ENCODE data around the gene PRG3. TPM values are rescaled to one million over a fixed set of nuclear protein-coding genes. Genes with fewer than 3 reads are reported as not detected.

The PRG3 gene
- total RNA-seq, 4 donors from 2014 or later = not detected

GRCh38 chr11:57421805-57422204 is 40.9 kb upstream of the PRG3 start:
- H3K4me3 ChIP-seq = no peak overlapping the region
- H3K4me1 ChIP-seq = peaks cover 45% of the 10 kb centered on the region
- H3K27me3 ChIP-seq = no peaks in the 10 kb centered on the region
- TF ChIP-seq CTCF (IDR thresholded peaks at IDR 0.05) = no peak
- TF ChIP-seq POLR2A (IDR thresholded peaks at IDR 0.05) = no peak
- TF ChIP-seq POLR2AphosphoS5 (IDR thresholded peaks at IDR 0.05) = no peak
- no peak for TF ChIP-seq EP300 (IDR thresholded peaks at IDR 0.05)
- no peaks in the 10 kb centered on the region for H3K9me3 ChIP-seq
- H3K36me3 ChIP-seq = peaks cover 26% of the 10 kb centered on the region
- no peak for DNase-seq (ENCODE audit: low spot score in 2 of 2)
- H3K27ac ChIP-seq = no peak overlapping the region

- no peaks in the 10 kb centered on the region for H3K27me3 ChIP-seq
- peaks cover 43% of the 10 kb centered on the region for H3K4me1 ChIP-seq
- H3K9me3 ChIP-seq = no peaks in the 10 kb centered on the region
- no peak overlapping the region for H3K4me3 ChIP-seq
- peaks cover 34% of the 10 kb centered on the region for H3K36me3 ChIP-seq
- no peak overlapping the region for H3K27ac ChIP-seq
- TF ChIP-seq POLR2AphosphoS5 (IDR thresholded peaks at IDR 0.05) (no peak), EP300 (IDR thresholded peaks at IDR 0.05) (no peak), POLR2A (IDR thresholded peaks at IDR 0.05) (no peak), CTCF (IDR thresholded peaks at IDR 0.05) (no peak)
- DNase-seq (ENCODE audit: low spot score in 2 of 2) = no peak
- WGBS = 89% methylated on average over 3 of the region's 4 CpGs
Measured at GRCh38 chr11:57421066-57421465, 40.1 kb upstream of the PRG3 start.

DNA sequence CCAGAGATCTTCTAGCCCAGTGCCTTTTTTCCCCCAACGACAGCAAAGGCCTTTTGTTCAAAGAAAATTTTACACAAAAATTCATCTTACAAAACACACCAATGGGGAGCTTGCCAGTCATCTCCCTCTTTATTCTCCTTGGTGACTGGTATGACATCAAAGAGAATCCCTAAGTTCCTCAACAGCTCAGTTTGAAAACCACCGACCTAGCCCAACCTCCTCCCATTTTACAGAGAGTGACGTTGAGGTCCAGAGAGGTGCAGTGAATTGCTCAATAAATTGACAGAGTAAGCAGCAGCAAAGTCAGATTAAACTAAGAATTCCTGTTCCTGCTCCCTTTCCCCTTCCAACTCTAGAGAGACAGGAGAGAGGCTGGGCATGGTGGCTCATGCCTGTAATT is 38.2 kb upstream of the PRG3 start:
- no peak for TF ChIP-seq POLR2AphosphoS5 (IDR thresholded peaks at IDR 0.05)
- no peak for TF ChIP-seq EP300 (IDR thresholded peaks at IDR 0.05)
- no peak for TF ChIP-seq CTCF (IDR thresholded peaks at IDR 0.05)
- no peak for TF ChIP-seq POLR2A (IDR thresholded peaks at IDR 0.05)
- H3K27ac ChIP-seq = no peak overlapping the region
- H3K4me1 ChIP-seq = peaks cover 24% of the 10 kb centered on the region
- no peak for DNase-seq (ENCODE audit: low spot score in 2 of 2)
- 84% methylated on average over 3 of the region's 3 CpGs for WGBS
- no peaks in the 10 kb centered on the region for H3K9me3 ChIP-seq
- no peaks in the 10 kb centered on the region for H3K27me3 ChIP-seq
- H3K4me3 ChIP-seq = no peak overlapping the region
- peaks cover 53% of the 10 kb centered on the region for H3K36me3 ChIP-seq

- Histone ChIP-seq H3K27me3 (no peaks in the 10 kb centered on the region), H3K36me3 (peaks cover 63% of the 10 kb centered on the region), H3K4me1 (peaks cover 15% of the 10 kb centered on the region), H3K4me3 (no peak overlapping the region), H3K27ac (no peak overlapping the region), H3K9me3 (no peaks in the 10 kb centered on the region)
- TF ChIP-seq EP300 (IDR thresholded peaks at IDR 0.05) = no peak
- no peak for TF ChIP-seq POLR2AphosphoS5 (IDR thresholded peaks at IDR 0.05)
- TF ChIP-seq CTCF (IDR thresholded peaks at IDR 0.05) = no peak
- TF ChIP-seq POLR2A (IDR thresholded peaks at IDR 0.05) = no peak
- DNase-seq (ENCODE audit: low spot score in 2 of 2) = no peak
Measured at GRCh38 chr11:57418131-57418530, 37.2 kb upstream of the PRG3 start.

- WGBS = 33% methylated on average over 1 of the region's 4 CpGs
- H3K27me3 ChIP-seq = no peaks in the 10 kb centered on the region
- no peak for TF ChIP-seq EP300 (IDR thresholded peaks at IDR 0.05)
- TF ChIP-seq POLR2AphosphoS5 (IDR thresholded peaks at IDR 0.05) = no peak
- no peak for TF ChIP-seq POLR2A (IDR thresholded peaks at IDR 0.05)
- TF ChIP-seq CTCF (IDR thresholded peaks at IDR 0.05) = no peak
- no peaks in the 10 kb centered on the region for H3K9me3 ChIP-seq
- no peak overlapping the region for H3K4me3 ChIP-seq
- DNase-seq (ENCODE audit: low spot score in 2 of 2) = no peak
- H3K36me3 ChIP-seq = peaks cover 70% of the 10 kb centered on the region
- H3K4me1 ChIP-seq = peaks cover 9% of the 10 kb centered on the region
- no peak overlapping the region for H3K27ac ChIP-seq
Measured at GRCh38 chr11:57417056-57417455, 36.1 kb upstream of the PRG3 start.
